ENCODE data around the gene QDPR. TPM values are rescaled to one million over a fixed set of nuclear protein-coding genes. Genes with fewer than 3 reads are reported as not detected.
"Not testable (repeated sequence)": the region's sequence is repeated elsewhere in the genome, so short reads cannot be mapped to it uniquely, and the experiment has no call there.

Gene QDPR
- total RNA-seq, 1 donor from 2014 or later = 32.7 TPM

GRCh38 chr4:17546222-17546621 is 34.3 kb upstream of the QDPR start:
- Histone ChIP-seq H3K27ac (no peak overlapping the region), H3K9me3 (no peaks in the 10 kb centered on the region), H3K4me3 (no peak overlapping the region), H3K4me1 (no peaks in the 10 kb centered on the region), H3K36me3 (no peaks in the 10 kb centered on the region), H3K27me3 (no peaks in the 10 kb centered on the region)
- DNase-seq (ENCODE audit: low spot score in 2 of 2) = no peak
- intact Hi-C loops (cut with DNase I) = loop anchor here (5.0 kb wide), 1 partner anchor 1046 kb away; no protein-coding TSS in a partner anchor
- no peak for TF ChIP-seq CTCF (IDR thresholded peaks at IDR 0.05)

- no peak for DNase-seq (ENCODE audit: low spot score in 2 of 2)
- no peaks in the 10 kb centered on the region for H3K27me3 ChIP-seq
- H3K36me3 ChIP-seq = no peaks in the 10 kb centered on the region
- intact Hi-C loops (cut with DNase I) = loop anchor here (5.0 kb wide), 1 partner anchor 1047 kb away; no protein-coding TSS in a partner anchor
- H3K4me3 ChIP-seq = no peak overlapping the region
- H3K9me3 ChIP-seq = no peaks in the 10 kb centered on the region
- no peak for TF ChIP-seq CTCF (IDR thresholded peaks at IDR 0.05)
- no peak overlapping the region for H3K27ac ChIP-seq
- no peaks in the 10 kb centered on the region for H3K4me1 ChIP-seq
These were observed 33.7 kb upstream of the QDPR start for GRCh38 chr4:17545374-17546140.

GRCh38 chr4:17544831-17545234 is 32.9 kb upstream of the QDPR start:
- H3K4me3 ChIP-seq = no peak overlapping the region
- no peaks in the 10 kb centered on the region for H3K9me3 ChIP-seq
- no peaks in the 10 kb centered on the region for H3K4me1 ChIP-seq
- no peak for TF ChIP-seq CTCF (IDR thresholded peaks at IDR 0.05)
- no peaks in the 10 kb centered on the region for H3K36me3 ChIP-seq
- no peak for DNase-seq (ENCODE audit: low spot score in 2 of 2)
- H3K27me3 ChIP-seq = no peaks in the 10 kb centered on the region
- no peak overlapping the region for H3K27ac ChIP-seq
- intact Hi-C loops (cut with DNase I) = loop anchor here (5.0 kb wide), 1 partner anchor 1047 kb away; no protein-coding TSS in a partner anchor

- no peak for DNase-seq (ENCODE audit: low spot score in 2 of 2)
- H3K9me3 ChIP-seq = no peaks in the 10 kb centered on the region
- H3K27me3 ChIP-seq = no peaks in the 10 kb centered on the region
- no peaks in the 10 kb centered on the region for H3K36me3 ChIP-seq
- intact Hi-C loops (cut with DNase I) = no loop called here
- H3K4me3 ChIP-seq = no peak overlapping the region
- H3K27ac ChIP-seq = no peak overlapping the region
- no peak for TF ChIP-seq CTCF (IDR thresholded peaks at IDR 0.05)
- no peaks in the 10 kb centered on the region for H3K4me1 ChIP-seq
These were observed 32.3 kb upstream of the QDPR start for GRCh38 chr4:17544205-17544604.

GRCh38 chr4:17537060-17537459 is 25.2 kb upstream of the QDPR start:
- H3K9me3 ChIP-seq; H3K36me3 ChIP-seq; H3K4me1 ChIP-seq; DNase-seq (ENCODE audit: low spot score in 2 of 2); intact Hi-C loops (cut with DNase I); H3K4me3 ChIP-seq; H3K27ac ChIP-seq; H3K27me3 ChIP-seq: not testable (repeated sequence)

- H3K4me1 ChIP-seq = no peaks in the 10 kb centered on the region
- H3K4me3 ChIP-seq = no peak overlapping the region
- H3K9me3 ChIP-seq = no peaks in the 10 kb centered on the region
- H3K27me3 ChIP-seq = no peaks in the 10 kb centered on the region
- intact Hi-C loops (cut with DNase I) = no loop called here
- no peak for DNase-seq (ENCODE audit: low spot score in 2 of 2)
- no peak overlapping the region for H3K27ac ChIP-seq
- no peaks in the 10 kb centered on the region for H3K36me3 ChIP-seq
- no peak for TF ChIP-seq CTCF (IDR thresholded peaks at IDR 0.05)
These were observed 24.0 kb upstream of the QDPR start for GRCh38 chr4:17535906-17536305.
